ENCODE data around the gene SEMA3C. TPM values are rescaled to one million over a fixed set of nuclear protein-coding genes. Genes with fewer than 3 reads are reported as not detected.

Gene SEMA3C
- total RNA-seq, 1 experiment from 2014 or later: 232 TPM

GRCh38 chr7:80960244-80960795 is 41.5 kb upstream of the SEMA3C start:
- no peaks in the 10 kb centered on the region for H3K9me3 ChIP-seq (ENCODE audit: control insufficient read depth, insufficient read depth, low read depth, low read length)
- no peaks in the 10 kb centered on the region for H3K27me3 ChIP-seq (ENCODE audit: control insufficient read depth, insufficient read depth, low read length)
- BruUV-seq (replicated peaks): no TSS peak
- ATAC-seq: no peak
- TF ChIP-seq SIN3A (IDR thresholded peaks at IDR 0.05; ENCODE audit: borderline replicate concordance, insufficient read depth, low read depth, low read length): no peak
- no peak for TF ChIP-seq POLR2AphosphoS5 (IDR thresholded peaks at IDR 0.05; ENCODE audit: low read depth, low read length)
- TF ChIP-seq TCF7L2 (IDR thresholded peaks at IDR 0.05; ENCODE audit: low read depth, low read length): no peak
- TF ChIP-seq, protein P1, sequence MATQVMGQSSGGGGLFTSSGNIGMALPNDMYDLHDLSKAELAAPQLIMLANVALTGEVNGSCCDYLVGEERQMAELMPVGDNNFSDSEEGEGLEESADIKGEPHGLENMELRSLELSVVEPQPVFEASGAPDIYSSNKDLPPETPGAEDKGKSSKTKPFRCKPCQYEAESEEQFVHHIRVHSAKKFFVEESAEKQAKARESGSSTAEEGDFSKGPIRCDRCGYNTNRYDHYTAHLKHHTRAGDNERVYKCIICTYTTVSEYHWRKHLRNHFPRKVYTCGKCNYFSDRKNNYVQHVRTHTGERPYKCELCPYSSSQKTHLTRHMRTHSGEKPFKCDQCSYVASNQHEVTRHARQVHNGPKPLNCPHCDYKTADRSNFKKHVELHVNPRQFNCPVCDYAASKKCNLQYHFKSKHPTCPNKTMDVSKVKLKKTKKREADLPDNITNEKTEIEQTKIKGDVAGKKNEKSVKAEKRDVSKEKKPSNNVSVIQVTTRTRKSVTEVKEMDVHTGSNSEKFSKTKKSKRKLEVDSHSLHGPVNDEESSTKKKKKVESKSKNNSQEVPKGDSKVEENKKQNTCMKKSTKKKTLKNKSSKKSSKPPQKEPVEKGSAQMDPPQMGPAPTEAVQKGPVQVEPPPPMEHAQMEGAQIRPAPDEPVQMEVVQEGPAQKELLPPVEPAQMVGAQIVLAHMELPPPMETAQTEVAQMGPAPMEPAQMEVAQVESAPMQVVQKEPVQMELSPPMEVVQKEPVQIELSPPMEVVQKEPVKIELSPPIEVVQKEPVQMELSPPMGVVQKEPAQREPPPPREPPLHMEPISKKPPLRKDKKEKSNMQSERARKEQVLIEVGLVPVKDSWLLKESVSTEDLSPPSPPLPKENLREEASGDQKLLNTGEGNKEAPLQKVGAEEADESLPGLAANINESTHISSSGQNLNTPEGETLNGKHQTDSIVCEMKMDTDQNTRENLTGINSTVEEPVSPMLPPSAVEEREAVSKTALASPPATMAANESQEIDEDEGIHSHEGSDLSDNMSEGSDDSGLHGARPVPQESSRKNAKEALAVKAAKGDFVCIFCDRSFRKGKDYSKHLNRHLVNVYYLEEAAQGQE (IDR thresholded peaks at IDR 0.05; ENCODE audit: insufficient read depth in 1 of 2, low read depth in 2 of 2, low read length in 1 of 2): no peak
- no peak for TF ChIP-seq CTCF (IDR thresholded peaks at IDR 0.05)
- no peak overlapping the region for H3K4me3 ChIP-seq (ENCODE audit: low read depth in 2 of 2, low read length in 2 of 2)
- ChIA-PET CTCF (no interaction called here), POLR2A (no interaction called here)
- H3K36me3 ChIP-seq (ENCODE audit: control insufficient read depth, insufficient read depth, low read length): no peaks in the 10 kb centered on the region
- in situ Hi-C loops (cut with HindIII; ENCODE audit: low pct_unique_long_range_greater_than_20kb, low sequenced_read_pairs) (no loop called here), intact Hi-C loops (cut with micrococcal nuclease; ENCODE audit: unreplicated experiment) (no loop called here)
- H3K4me1 ChIP-seq (ENCODE audit: control insufficient read depth, insufficient read depth, low read length): no peaks in the 10 kb centered on the region
- DNase-seq (ENCODE audit: low read depth, low spot score): no peak
- no peak overlapping the region; the same call in 1 of the 2 replicates for H3K27ac ChIP-seq (ENCODE audit: low read length)

DNA sequence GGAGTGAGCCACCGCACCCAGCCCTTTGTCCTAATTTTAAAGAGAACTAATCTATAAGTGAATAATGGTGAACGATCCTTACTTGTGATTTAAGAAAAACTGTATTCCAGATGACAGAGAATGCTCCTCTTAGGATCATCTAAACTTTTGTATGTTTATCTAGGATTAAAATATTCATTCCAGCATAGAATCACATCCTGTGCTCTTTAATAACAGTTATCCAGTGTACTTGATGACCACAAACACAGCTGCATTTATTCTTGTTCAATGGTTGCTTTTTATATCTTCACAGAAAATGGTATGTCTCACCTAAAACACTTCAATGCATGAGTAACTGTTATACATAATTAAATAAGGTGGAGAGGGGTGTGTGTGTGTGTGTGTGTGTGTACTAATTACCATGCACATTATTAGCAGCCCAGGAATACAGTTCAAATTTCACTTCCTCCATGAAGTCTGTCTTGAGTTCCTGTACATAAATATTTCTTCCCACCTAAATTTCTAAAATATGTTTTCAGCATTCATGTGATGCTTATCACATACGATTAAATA is 38.5 kb upstream of the SEMA3C start:
- H3K27ac ChIP-seq (ENCODE audit: low read length): no peak overlapping the region; the same call in 1 of the 2 replicates
- H3K36me3 ChIP-seq (ENCODE audit: control insufficient read depth, insufficient read depth, low read length): no peaks in the 10 kb centered on the region
- H3K4me1 ChIP-seq (ENCODE audit: control insufficient read depth, insufficient read depth, low read length): no peaks in the 10 kb centered on the region
- TF ChIP-seq CTCF (IDR thresholded peaks at IDR 0.05) (no peak), SIN3A (IDR thresholded peaks at IDR 0.05; ENCODE audit: borderline replicate concordance, insufficient read depth, low read depth, low read length) (no peak), TCF7L2 (IDR thresholded peaks at IDR 0.05; ENCODE audit: low read depth, low read length) (no peak), POLR2AphosphoS5 (IDR thresholded peaks at IDR 0.05; ENCODE audit: low read depth, low read length) (no peak)
- TF ChIP-seq, protein P1 (IDR thresholded peaks at IDR 0.05; ENCODE audit: insufficient read depth in 1 of 2, low read depth in 2 of 2, low read length in 1 of 2): no peak
- in situ Hi-C loops (cut with HindIII; ENCODE audit: low pct_unique_long_range_greater_than_20kb, low sequenced_read_pairs) (no loop called here), intact Hi-C loops (cut with micrococcal nuclease; ENCODE audit: unreplicated experiment) (no loop called here)
- no peak overlapping the region for H3K4me3 ChIP-seq (ENCODE audit: low read depth in 2 of 2, low read length in 2 of 2)
- no TSS peak for BruUV-seq (replicated peaks)
- DNase-seq (ENCODE audit: low read depth, low spot score) (no peak), ATAC-seq (no peak)
- ChIA-PET CTCF (no interaction called here), POLR2A (no interaction called here)
- H3K27me3 ChIP-seq (ENCODE audit: control insufficient read depth, insufficient read depth, low read length): no peaks in the 10 kb centered on the region
- no peaks in the 10 kb centered on the region for H3K9me3 ChIP-seq (ENCODE audit: control insufficient read depth, insufficient read depth, low read depth, low read length)

All from Panc1 (cell line).